Ectodermal cell (in vitro differentiated cells): ENCODE data around the gene C19orf81. TPM values are rescaled to one million over a fixed set of nuclear protein-coding genes. Genes with fewer than 3 reads are reported as not detected.
"Not testable (repeated sequence)": the region's sequence is repeated elsewhere in the genome, so short reads cannot be mapped to it uniquely, and the experiment has no call there.

ENCODE experiments used
- H3K27ac ChIP-seq: 2 replicates; pipeline ENCODE4 v1.7.0; 2013; ENCODE audit warnings: mild to moderate bottlenecking, low read depth, low read length; ENCODE audit not compliant: insufficient read depth, poor library complexity, severe bottlenecking
- H3K27me3 ChIP-seq: 2 replicates; pipeline ENCODE4 v1.7.0; 2013; ENCODE audit warnings: mild to moderate bottlenecking, low read length; ENCODE audit not compliant: insufficient read depth, control insufficient read depth, poor library complexity, severe bottlenecking
- H3K36me3 ChIP-seq: one replicate; pipeline ENCODE4 v1.7.0; 2013; ENCODE audit warnings: low read length; ENCODE audit not compliant: control insufficient read depth, insufficient read depth
- H3K4me1 ChIP-seq: one replicate; pipeline ENCODE4 v1.7.0; 2013; ENCODE audit warnings: low read length; ENCODE audit not compliant: control insufficient read depth, insufficient read depth
- H3K4me3 ChIP-seq: 2 replicates; pipeline ENCODE4 v1.7.0; 2013; ENCODE audit warnings: low read depth, low read length, control low read depth; ENCODE audit not compliant: insufficient read depth
- H3K9me3 ChIP-seq: 2 replicates; pipeline ENCODE4 v1.7.0; 2013; ENCODE audit warnings: mild to moderate bottlenecking, low read length, moderate library complexity; ENCODE audit not compliant: control insufficient read depth
- WGBS, 2 experiments: methylation state at CpG; one replicate each; pipeline ENCODE4 v1.1.7; 2013; ENCODE audit warnings: missing lambda C conversion rate in 2 of 2; 5-methylcytosine and 5-hydroxymethylcytosine counted together
- polyA plus RNA-seq, 4 experiments: library from polyadenylated mRNA; stranded (reverse); fragments of 50-300 nt; gene quantifications; one replicate each; pipeline ENCODE4 v1.2.3, GENCODE V29; 2013

C19orf81 gene
- 2.6 TPM for polyA plus RNA-seq (2013, experiment 1 of 4)
- 0.84 TPM for polyA plus RNA-seq (2013, experiment 2 of 4)
- 4.3 TPM for polyA plus RNA-seq (2013, experiment 3 of 4)
- polyA plus RNA-seq (2013, experiment 4 of 4) = 5.8 TPM

DNA sequence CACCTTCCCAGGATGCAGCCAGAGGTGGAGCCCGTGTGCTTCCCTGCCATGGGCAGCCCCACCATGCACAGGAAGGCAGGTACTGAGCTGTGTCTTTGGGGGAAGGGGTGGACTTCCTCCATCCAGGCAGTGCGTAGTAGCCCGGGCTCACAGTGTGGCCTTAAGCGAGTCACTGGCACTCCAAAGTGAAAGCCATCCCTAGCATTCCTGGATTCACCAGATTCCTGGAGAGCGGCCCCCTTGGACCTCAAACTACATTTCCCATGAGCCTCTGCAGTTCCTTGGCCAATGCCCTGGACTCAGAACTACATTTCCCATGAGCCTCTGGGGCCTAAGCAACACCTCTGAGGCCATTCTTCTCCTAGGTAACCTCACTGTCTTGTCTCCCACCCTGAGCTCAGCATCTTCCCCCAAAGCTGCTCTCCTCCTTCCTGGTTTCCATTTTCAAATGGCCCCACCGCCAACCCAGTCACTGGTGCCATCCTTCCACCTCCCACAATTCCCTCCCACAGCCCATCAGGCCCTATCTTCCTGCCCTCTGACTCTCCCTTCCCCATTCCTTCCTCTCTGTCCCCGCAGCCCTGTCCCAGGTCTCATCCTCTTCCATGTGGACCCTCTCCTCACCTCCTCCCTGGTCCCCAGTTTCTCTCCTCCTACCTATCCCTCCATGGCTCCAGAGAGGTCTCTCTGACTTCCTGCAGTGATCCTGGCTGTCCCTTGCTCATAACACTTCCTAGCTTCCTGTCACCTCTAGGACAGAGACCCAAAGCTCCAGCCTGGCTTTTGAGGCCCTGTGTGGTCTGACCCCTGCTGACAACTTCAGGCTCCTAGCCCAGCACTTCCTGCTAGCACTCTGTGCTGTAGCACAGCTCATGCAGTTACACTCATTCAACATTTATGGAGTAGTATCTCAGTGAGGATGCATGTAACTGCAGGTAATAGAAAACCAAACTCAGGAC, at the start of gene C19orf81:
C19orf81 (plus strand) TSS at position 13 of the 959 bp plus-strand sequence; CDS start at position 13, 0 bp downstream.
- Histone ChIP-seq H3K9me3 (peaks cover 2% of the 10 kb centered on the region), H3K27me3 (peaks cover 4% of the 10 kb centered on the region)
- 55 to 59% methylated on average over 7 of the region's 7 CpGs for whole genome bisulfite sequencing, 2 experiments

DNA sequence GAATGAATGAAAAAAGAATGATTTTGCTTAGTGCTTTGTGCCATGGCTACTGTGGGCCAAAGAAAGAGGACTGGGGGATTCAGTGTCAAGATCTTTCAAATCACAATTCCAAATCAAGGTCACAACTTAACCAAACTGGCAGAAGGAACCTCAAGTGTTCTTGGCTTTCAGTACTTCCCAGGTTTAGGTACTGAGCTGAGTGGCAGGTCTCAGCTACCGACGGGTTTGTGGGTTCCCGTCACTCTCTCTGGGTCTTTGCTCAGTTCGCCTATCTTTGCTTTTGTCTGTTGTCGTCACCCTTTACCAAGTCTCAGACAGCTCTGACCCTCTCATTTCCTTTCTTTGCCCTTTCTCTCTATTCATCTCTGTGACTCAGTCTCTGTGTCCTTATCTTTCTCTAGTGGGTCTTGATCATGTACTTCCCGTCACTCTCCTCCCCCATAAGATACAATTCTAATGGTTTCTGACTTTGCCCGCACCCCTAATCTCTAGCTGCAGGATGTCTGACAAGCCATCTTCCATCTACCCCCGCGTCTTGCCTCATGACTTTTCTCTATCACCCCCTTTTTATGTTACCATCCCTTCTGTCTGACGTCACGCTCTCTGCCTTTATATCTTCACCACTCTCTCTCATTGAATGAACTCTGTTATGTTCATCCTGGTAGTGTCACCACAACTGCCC, 47.7 kb upstream of the C19orf81 start:
- no peaks in the 10 kb centered on the region for H3K9me3 ChIP-seq
- 83 to 86% methylated on average over 11 of the region's 11 CpGs for WGBS, 2 experiments
- H3K4me3 ChIP-seq = no peak overlapping the region
- H3K27ac ChIP-seq = no peak overlapping the region
- no peaks in the 10 kb centered on the region for H3K4me1 ChIP-seq
- H3K36me3 ChIP-seq = no peaks in the 10 kb centered on the region
- H3K27me3 ChIP-seq = peaks cover 11% of the 10 kb centered on the region

More for the DNA sequence above, at the start of gene C19orf81:
- Histone ChIP-seq H3K4me3 (no peak within 1 kb of the TSS), H3K4me1 (no peaks in the 10 kb centered on the region), H3K27ac (no peak within 1 kb of the TSS), H3K36me3 (no peaks in the 10 kb centered on the region)

DNA sequence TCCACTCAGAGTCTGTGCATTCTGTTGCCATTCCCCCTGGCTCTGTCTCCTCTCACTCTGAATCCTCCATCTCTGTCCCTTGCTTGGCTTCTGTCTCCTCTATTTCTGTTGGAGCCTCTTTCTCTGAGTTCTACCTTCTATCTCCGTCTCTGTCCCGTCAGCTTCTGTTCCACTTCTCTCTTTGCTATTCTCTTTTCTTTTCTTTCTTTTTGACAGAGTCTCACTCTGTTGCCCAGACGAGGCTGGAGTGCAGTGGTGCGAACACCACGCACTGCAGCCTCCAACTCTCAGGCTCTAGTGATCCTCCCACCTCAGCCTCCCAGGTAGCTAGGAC, 47.2 kb upstream of the C19orf81 start:
- H3K4me1 ChIP-seq = no peaks in the 10 kb centered on the region
- peaks cover 16% of the 10 kb centered on the region for H3K27me3 ChIP-seq
- 87% methylated on average over 5 of the region's 5 CpGs for WGBS, 2 experiments
- H3K9me3 ChIP-seq = no peaks in the 10 kb centered on the region
- H3K4me3 ChIP-seq = no peak overlapping the region
- no peak overlapping the region for H3K27ac ChIP-seq
- no peaks in the 10 kb centered on the region for H3K36me3 ChIP-seq

DNA sequence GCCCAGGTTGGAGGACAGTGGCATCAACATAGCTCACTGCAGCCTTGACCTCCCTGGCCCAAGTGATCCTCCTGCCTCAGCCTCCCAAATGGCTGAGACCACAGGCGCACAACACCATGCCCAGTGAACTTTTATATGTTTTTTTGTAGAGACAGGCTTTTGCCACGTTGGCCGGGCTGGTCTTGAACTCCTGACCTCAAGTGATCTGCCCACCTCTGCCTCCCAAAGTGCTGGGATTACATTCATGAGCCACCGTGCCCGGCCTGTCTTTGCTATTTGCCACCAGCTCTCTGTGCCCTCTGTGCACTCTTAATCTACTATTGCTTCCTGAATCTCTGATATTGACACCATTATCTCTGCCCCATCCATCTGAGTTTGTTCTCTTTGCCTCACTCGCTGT, 46.7 kb upstream of the C19orf81 start:
- H3K36me3 ChIP-seq = no peaks in the 10 kb centered on the region
- peaks cover 21% of the 10 kb centered on the region for H3K27me3 ChIP-seq
- no peak overlapping the region for H3K27ac ChIP-seq
- H3K9me3 ChIP-seq = no peaks in the 10 kb centered on the region
- no peak overlapping the region for H3K4me3 ChIP-seq
- H3K4me1 ChIP-seq = no peaks in the 10 kb centered on the region
- WGBS, 2 experiments = 82 to 83% methylated on average over 5 of the region's 6 CpGs

DNA sequence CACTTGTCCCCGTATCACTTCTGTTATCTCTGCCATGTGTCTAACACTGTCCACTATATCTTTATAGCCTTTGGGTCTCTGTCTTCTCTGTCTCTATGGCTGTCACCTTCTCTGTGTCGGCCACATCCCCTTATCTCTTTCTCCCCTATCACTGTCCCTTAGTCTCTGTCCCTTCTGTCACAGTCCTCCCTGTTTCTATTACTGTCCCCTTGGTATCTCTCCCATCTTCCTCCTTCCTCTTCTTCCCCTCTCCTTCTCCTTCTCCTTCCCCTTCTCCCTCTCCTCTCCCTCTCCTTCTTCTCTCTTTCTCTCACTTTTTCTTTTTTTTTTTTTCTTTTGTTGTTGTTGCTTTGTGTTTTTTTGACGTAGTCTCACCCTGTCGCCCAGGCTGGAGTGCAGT, 46.3 kb upstream of the C19orf81 start:
- H3K4me1 ChIP-seq = no peaks in the 10 kb centered on the region
- WGBS, 2 experiments = 81 to 89% methylated on average over 4 of the region's 4 CpGs
- H3K36me3 ChIP-seq = no peaks in the 10 kb centered on the region
- H3K9me3 ChIP-seq = no peaks in the 10 kb centered on the region
- H3K27me3 ChIP-seq = peaks cover 23% of the 10 kb centered on the region
- H3K4me3 ChIP-seq = no peak overlapping the region
- no peak overlapping the region for H3K27ac ChIP-seq

DNA sequence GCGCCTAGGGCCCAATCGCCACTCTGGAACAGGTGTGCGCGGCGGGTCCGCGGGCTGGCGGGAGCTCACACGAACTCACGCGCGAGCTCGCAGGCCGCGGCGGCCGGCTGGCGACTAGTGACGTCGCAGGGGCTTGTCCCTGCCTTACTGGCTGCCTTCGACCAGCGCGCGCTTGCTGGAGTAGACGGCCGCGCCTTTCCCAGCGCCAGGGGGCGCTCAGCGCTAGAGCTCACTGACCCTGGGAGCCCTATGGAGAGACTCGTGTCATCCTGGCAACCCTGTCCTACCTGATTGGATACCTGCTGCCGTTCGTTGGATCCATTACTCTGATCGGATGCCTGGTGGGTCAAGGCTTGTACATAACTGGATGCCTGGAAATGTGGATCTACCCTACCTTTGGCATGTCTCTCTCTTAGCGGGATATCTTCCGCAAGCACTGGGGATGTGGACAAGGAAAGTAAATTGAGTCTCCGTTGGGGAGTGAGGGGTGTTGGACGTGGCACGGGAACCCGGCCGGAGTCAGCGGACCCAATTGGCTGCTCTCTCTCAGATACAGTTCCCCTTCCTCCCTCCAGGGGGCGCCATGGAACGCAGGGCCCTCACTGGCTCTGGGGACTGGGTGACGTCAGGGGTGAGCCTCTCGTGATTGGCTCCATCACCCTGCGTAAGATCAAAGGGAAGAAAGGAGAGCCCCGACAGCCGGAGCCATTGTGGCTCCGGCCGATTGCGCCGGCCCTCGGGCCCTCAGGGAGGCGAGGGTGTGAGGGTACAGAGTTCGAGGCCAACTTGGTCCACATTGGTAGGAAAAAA, 44.8 kb upstream of the C19orf81 start:
- peaks cover 23% of the 10 kb centered on the region for H3K27me3 ChIP-seq
- not testable (repeated sequence) for H3K9me3 ChIP-seq, H3K27ac ChIP-seq, H3K36me3 ChIP-seq, H3K4me3 ChIP-seq, H3K4me1 ChIP-seq
- WGBS, 2 experiments = 89% methylated on average over 34 of the region's 56 CpGs

DNA sequence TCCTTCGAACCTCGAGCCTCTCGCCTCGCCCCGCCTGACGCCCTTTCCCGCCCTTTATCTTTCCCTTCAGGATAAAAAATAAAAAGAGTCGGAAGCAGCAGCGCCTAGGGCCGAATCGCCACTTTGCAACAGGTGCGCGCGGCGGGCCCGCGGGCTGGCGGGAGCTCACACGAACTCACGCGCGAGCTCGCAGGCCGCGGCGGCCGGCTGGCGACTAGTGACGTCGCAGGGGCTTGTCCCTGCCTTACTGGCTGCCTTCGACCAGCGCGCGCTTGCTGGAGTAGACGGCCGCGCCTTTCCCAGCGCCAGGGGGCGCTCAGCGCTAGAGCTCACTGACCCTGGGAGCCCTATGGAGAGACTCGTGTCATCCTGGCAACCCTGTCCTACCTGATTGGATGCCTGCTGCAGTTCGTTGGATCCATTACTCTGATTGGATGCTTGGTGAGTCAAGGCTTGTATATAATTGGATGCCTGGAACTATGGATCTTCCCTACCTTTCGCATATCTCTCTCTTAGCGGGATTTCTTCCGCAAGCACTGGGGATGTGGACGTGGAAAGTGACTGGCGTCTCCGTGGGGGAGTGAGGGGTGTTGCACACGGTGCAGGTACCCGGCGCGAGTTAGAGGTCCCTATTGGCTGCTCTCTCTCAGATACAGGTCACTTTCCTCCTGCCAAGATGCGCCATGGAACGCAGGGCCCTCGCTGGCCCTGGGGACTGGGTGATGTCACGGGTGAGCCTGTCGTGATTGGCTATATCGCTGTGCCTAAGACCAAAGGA, 43.0 kb upstream of the C19orf81 start:
- WGBS, 2 experiments = 75% methylated on average over 30 to 33 of the region's 58 CpGs
- not testable (repeated sequence) for H3K27ac ChIP-seq, H3K4me1 ChIP-seq, H3K36me3 ChIP-seq, H3K4me3 ChIP-seq, H3K9me3 ChIP-seq
- peaks cover 23% of the 10 kb centered on the region for H3K27me3 ChIP-seq

DNA sequence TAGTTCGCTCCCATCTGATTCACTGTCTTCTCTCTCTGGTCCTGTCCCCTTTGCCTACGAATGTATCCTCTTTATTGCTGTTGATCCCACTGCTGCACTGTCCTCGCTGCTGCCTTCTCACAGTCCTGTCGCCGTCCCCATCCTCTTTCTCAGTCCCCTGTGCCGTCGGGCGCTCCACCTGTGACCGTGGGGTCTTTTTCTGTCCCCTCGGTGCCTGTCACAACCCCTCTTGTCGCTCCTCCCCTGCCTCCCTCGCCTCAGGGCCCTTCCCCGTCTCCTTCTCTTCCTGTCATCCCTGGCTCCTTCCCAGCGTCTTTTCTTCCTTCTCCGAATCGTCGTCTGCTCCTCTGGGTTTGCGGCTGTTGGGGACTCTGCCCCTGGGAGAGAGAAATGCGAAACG, 41.9 kb upstream of the C19orf81 start:
- no peaks in the 10 kb centered on the region for H3K9me3 ChIP-seq
- no peaks in the 10 kb centered on the region for H3K4me1 ChIP-seq
- no peaks in the 10 kb centered on the region for H3K36me3 ChIP-seq
- H3K4me3 ChIP-seq = no peak overlapping the region
- H3K27ac ChIP-seq = no peak overlapping the region
- peaks cover 23% of the 10 kb centered on the region for H3K27me3 ChIP-seq
- 72 to 79% methylated on average over 20 of the region's 20 CpGs for WGBS, 2 experiments

DNA sequence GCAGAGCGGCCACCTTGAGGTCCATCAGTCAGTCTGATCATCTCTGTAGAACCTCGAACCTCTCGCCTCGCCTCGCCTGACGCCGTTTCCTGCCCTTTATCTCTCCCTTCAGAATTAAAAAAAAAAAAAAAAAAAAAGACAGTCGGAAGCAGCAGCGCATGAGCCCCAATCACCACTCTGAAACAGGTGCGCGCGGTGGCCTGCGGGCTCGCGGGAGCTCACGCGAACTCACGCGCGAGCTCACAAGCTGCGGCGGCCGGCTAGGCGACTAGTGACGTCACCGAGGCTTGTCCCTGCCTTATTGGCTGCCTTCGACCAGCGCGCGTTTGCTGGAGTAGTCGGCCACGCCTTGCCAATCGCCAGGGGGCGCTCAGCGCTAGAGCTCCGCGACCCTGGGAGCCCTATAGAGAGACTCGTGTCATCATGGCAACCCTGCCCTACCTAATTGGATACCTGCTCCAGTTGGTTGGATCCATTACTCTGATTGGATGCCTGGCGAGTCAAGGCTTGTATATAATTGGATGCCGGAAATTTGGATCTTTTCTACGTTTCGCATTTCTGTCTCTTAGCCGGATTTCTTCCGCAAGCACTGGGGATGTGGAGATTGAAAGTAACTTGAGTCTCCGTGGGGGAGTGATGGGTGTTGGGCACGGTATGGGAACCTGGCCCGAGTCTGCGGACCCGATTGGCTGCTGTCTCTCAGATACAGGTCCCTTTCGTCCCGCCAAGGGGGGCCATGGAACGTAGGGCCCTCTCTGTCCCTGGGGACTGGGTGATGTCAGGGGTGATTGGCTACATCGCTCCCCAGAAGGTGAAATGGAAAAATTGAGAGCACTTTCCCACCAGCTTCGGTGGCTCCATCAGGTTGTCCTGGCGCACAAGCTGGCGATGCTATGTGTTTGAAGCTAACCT, 41.1 kb upstream of the C19orf81 start:
- no peak overlapping the region for H3K4me3 ChIP-seq

More for the DNA sequence above, 41.1 kb upstream of the C19orf81 start:
- Histone ChIP-seq H3K27ac (no peak overlapping the region), H3K9me3 (no peaks in the 10 kb centered on the region), H3K36me3 (no peaks in the 10 kb centered on the region), H3K27me3 (peaks cover 16% of the 10 kb centered on the region), H3K4me1 (no peaks in the 10 kb centered on the region)
- WGBS, 2 experiments = 35 to 37% methylated on average over 55 to 56 of the region's 56 CpGs
